DMS 273 (cell line): ENCODE measurements around the gene SLC29A1.

ENCODE experiments used
- DNase-seq: peaks from one replicate; lab custom pipeline; 2025; ENCODE audit not compliant: unreplicated experiment; lab: John Stamatoyannopoulos, UW

SLC29A1 gene

DNA sequence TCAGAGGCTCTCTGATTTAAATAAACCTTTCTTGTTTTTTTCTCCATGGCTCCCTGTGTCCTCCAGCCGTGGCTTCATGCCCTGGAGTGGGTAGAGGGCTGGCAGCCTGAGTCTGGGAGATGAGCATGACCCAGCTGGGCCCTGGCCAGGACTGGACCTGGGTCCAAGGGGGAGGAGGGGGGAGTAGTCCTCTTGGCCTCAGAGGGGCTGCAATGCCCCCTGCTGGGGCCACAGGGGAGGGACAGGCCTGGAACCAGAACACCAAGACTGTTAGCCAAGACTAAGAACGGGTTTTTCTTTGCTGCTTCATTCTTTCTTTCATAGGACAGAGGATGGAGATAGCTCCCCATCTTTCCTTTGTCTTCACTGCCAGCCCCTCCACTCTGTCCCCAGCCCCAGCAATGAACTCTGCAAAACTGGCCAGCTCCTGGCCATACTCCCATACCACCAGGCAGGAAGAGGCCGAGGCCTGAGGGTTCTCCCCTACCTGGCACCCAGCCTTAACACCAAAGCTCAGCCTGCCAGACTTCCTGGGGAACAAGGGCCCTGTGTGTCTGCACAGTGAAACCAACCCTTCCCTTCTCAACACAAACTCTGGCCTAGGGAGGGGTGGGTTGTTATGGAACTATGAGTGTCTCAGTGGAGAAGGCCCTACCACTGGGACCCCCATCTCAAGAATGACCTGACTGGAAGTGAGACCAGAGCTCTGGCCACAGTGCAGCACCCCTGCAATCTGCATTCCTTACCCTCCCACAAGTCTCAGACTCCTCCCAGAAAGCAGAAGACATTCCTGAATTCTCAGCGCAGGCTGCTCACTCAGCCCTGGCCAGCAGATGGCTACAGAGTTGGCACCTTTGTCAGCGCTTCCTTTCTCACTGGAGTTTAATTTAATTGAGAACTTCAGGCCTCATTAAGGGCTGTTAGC, 11.0 kb downstream of the SLC29A1 start:
- DNase-seq, result peak; percentile 82

DNA sequence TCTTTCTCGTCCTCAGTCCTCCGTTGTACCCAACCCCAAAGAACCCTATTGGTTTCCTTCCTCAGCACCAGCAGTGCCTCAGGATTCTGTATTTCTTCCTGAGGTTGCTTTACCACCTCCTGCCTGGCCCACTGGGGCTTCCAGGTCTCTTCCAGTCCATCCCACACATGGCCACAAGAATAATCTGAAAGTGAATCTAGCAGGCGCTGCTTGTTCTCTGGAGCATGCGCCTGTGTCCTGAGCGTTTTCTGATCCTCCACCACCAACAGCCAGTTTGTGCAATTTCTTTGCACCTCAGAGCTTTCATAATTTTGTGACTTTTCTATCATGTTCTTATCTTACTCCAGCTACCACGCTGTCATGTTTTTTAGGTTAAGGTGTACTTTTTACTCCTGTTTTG, 11.9 kb downstream of the SLC29A1 start:
- no peak for DNase-seq

DNA sequence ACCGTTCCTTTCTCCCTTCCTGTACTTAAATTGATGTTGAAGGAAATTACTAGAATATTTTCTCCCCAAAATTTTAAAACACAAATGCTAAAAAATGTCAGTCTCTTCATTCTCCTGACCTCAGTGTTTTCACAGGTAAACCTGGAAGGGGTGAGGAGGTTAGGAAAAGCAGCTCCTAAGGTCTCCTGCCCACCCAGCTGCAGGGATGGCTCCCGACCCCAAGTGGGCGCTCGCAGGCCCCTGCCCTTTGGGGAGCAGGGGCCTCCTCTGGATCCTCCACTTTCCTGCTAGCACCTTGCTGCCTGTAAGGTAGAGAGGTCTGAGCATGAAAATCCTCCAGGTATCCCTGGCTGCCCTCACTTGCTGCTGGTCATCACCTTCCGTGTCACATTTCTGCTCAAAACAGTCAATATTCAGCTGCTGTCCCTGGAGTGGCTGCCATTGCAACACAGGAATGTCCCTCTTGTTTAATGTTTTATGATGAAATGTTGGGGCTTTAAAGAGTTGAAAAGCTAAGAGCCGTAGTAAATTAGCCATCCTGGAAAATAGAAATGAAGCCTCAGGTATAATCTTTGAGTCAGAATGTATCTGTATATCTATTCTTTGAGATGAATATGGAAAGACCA, 12.6 kb downstream of the SLC29A1 start:
- no peak for DNase-seq

DNA sequence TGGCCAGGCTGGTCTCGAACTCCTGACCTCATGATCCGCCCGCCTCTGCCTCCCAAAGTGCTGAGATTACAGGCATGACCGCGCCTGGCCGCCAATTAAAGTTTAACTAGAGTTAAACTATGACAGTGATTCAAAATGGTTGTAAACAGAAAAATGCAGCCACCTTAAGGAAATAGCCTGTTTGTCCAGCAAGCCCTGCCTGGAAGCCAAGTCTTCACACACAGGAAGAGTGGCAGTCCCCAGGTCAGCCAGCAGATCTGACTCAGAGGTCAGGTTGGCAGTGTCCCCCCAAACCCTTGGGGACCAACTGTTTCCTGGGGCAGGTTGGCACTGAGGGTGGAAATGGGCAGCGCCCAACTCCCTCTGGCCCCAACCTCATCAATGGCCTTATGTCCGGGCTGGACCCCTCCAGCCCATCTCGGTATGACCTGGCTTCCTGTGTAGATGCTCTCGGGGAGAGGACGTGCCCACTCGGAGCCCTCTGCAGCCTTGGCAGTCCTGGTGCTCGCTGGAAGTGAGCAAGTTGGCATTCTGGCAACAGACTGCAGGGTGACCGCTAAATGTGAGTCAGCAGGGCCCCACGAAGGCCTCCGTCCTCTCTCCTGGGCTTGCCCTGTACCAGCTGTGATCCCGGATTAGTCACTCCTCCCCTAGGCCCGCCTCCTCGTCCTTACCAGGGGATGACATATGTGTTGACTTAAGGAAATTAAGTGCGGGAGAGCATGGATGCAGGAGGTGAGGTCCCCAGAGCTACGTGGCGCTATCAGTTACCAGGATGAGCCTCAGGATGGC, 13.8 kb downstream of the SLC29A1 start:
- DNase-seq, result peak; percentile 97

DNA sequence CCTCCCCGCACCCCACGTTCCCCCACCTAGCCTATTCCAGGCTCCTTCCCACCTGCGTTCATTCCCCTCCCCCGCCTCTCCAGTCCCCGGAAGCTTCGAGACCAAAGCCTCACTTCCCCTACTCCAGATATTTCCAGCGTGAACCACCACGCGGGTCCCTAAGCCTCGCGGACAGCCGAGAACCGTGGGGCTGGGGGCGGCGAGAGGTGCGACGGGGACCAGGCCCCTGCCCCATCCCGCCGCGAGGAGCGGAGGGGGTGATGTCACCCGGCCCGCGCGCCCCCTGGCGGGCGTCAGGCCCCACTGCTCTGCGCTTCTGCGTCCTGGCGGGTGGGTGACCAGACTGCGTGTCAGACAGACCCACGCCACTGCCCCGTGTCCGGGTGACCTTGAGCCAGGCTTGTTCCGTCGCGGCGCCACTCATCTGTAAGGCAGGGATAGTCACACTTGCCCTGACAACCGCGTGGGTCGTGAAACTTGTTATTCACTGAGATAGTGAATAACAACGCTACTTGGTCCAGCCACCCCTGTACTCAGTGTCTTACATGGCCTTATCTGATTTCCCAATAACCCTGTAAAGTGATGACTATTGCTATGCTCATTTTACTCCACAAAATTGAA, 14.5 kb downstream of the SLC29A1 start:
- DNase-seq, result peak; percentile 93

GRCh38 chr6:44238687-44239350, 15.4 kb downstream of the SLC29A1 start:
- DNase-seq, result peak; percentile 56

- DNase-seq, result peak; percentile 65
Observed at GRCh38 chr6:44243345-44243744, 19.9 kb downstream of the SLC29A1 start.

- DNase-seq, result no peak
Observed at GRCh38 chr6:44245391-44245911, 22.1 kb downstream of the SLC29A1 start.

- peak; percentile 91 for DNase-seq
Observed at GRCh38 chr6:44245912-44246662, 22.7 kb downstream of the SLC29A1 start.

- DNase-seq, result peak; percentile 99
Observed at GRCh38 chr6:44246663-44247337, 23.4 kb downstream of the SLC29A1 start, which contains the start of gene HSP90AB1. HSP90AB1 (plus strand) TSS chr6:44247101; CDS start chr6:44248630, 1,529 bp downstream.

DNA sequence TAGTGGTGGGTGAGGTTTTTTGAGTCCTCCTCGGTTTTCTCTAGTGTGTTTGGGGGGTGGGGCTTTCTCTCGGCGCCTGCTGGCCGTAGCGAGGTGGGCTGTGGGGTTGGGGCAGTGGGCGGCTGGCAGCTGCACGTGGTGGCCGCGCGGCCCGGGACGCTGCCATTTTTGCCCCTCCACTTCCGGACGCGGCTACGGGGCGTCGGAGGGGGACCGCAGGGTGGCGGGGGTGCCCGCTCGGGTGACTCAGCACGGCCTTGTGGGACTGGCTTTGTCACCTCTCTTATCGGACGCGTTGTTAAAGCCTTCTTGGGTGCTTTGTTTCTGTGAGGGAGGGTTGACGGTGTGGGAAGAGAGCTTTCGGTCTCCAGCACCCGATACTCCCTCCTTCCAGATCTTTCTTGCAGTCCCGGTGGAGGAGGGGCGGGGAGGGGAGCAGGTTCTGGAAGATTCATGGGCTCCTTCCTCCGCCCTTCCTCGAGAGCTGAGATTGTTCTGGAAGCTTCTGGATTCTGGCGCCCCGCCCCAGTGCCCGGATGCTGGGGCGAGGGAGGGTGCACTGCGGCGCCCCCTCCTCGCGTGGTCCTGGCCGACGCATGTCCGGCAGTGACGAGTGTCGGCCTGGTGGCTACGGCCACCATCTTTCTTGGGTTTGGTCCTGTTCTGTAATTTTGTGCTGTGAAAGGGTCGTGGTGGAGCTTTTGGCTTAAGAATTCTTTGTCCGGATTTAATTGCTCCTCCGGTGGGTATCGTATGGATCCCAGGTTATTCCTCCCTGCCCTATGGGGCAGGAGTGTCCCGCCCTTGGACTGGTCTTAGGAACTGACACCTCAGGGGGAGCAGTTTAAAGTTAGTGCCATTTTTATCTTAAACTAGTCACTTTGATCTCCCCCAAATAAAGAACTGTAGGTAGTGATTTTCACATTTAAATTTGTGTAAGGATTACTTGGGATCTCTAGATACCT, 24.2 kb downstream of the SLC29A1 start:
- DNase-seq, result peak; percentile 69

- DNase-seq, result no peak
Observed at GRCh38 chr6:44248579-44248978, 25.2 kb downstream of the SLC29A1 start.

- no peak for DNase-seq
Observed at GRCh38 chr6:44249082-44249748, 25.8 kb downstream of the SLC29A1 start.

DNA sequence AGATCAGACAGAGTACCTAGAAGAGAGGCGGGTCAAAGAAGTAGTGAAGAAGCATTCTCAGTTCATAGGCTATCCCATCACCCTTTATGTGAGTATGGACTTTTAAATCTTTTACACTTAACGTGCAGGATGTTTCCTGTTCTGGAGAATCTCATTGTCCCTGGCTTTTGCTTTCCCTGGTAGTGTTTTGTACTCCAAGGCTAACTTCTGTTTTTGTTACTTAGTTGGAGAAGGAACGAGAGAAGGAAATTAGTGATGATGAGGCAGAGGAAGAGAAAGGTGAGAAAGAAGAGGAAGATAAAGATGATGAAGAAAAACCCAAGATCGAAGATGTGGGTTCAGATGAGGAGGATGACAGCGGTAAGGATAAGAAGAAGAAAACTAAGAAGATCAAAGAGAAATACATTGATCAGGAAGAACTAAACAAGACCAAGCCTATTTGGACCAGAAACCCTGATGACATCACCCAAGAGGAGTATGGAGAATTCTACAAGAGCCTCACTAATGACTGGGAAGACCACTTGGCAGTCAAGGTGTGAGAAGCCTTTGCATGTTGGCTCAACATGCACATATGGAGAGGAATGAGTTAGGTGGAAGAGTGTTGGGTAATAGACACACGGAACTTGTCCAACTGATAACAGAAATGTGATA, 26.8 kb downstream of the SLC29A1 start:
- no peak for DNase-seq

GRCh38 chr6:44250718-44251123, 27.3 kb downstream of the SLC29A1 start:
- DNase-seq, result no peak

DNA sequence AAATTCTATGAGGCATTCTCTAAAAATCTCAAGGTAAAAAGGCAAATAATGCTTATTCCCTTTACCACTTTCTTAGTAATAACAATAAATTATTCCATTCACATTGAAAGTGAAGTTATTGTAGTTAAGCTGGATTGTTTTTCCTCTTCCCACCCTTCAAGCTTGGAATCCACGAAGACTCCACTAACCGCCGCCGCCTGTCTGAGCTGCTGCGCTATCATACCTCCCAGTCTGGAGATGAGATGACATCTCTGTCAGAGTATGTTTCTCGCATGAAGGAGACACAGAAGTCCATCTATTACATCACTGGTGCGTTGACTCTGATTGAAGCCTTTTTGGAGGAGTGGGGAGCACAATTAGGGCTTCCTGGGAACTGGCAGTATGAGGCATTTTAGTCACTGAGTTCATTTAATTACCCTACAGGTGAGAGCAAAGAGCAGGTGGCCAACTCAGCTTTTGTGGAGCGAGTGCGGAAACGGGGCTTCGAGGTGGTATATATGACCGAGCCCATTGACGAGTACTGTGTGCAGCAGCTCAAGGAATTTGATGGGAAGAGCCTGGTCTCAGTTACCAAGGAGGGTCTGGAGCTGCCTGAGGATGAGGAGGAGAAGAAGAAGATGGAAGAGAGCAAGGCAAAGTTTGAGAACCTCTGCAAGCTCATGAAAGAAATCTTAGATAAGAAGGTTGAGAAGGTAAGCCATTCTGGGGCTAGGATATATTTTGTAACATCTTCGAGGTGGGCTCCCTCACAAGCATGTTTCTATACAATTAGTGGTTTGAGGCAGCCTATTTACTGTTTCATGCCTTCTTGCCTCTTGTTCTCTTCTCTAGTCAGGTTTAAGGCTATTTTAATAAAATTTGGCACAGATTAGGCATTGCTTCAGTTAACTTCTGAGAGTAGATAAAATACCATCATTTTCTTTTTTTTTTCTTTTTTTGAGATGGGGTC, 28.5 kb downstream of the SLC29A1 start:
- DNase-seq, result no peak
